B cell (primary cell): ENCODE data around the gene PIK3C3. TPM values are rescaled to one million over a fixed set of nuclear protein-coding genes. Genes with fewer than 3 reads are reported as not detected.
"Not testable (repeated sequence)": the region's sequence is repeated elsewhere in the genome, so short reads cannot be mapped to it uniquely, and the experiment has no call there.

Source experiments
- ATAC-seq: fragments of 200-7000 bp; cut with Tn5 transposase; one replicate; pipeline ENCODE4 v1.10.0; 2021; ENCODE audit warnings: low read depth, mild to moderate bottlenecking, moderate number of reproducible peaks, moderate library complexity
- CTCF ChIA-PET: fragments of 350-600 bp; sonication (Branson Sonifier 250); formaldehyde crosslinking; loops from one replicate; lab custom pipeline; 2021; ENCODE audit warnings: antibody characterized with exemption, inconsistent platforms; lab: Charles Lee
- POLR2A ChIA-PET: fragments of 350-600 bp; sonication (Branson Sonifier 250); formaldehyde crosslinking; loops from one replicate; lab custom pipeline; 2021; ENCODE audit warnings: antibody characterized with exemption; lab: Charles Lee
- DNase-seq: peaks from one replicate; pipeline ENCODE4 v3.0.0; 2013
- H2AFZ ChIP-seq: 2 replicates; pipeline ENCODE4 v1.6.1; 2012; ENCODE audit warnings: mild to moderate bottlenecking, low read depth, low read length; ENCODE audit not compliant: insufficient read depth, poor library complexity, severe bottlenecking
- H3K27ac ChIP-seq, 2 donors: 1 replicate in 1 of 2; 2 replicates in 1 of 2; pipeline ENCODE4 v1.5.1; 2012 to 2013; ENCODE audit warnings: low read length in 2 of 2, mild to moderate bottlenecking in 2 of 2, moderate library complexity in 1 of 2
- H3K27me3 ChIP-seq, 4 experiments: fragments of 200-600 bp in 1 of 4; sonication (generic) in 1 of 4; replicated peaks in 1 of 4; 1 replicate in 2 of 4; 2 replicates in 2 of 4; pipeline versions ENCODE4 v1.6.1 to v1.7.0; 2013 to 2016; ENCODE audit warnings: low read length in 3 of 4, mild to moderate bottlenecking in 2 of 4, mixed read lengths in 1 of 4, moderate library complexity in 1 of 4; ENCODE audit not compliant: insufficient read depth in 4 of 4, control insufficient read depth in 3 of 4; ENCODE audit errors: control extremely low read depth in 1 of 4
- H3K36me3 ChIP-seq, 2 experiments: replicated peaks in 1 of 2; 1 replicate in 1 of 2; 2 replicates in 1 of 2; pipeline versions ENCODE4 v1.6.1 to v1.7.1; 2013; ENCODE audit warnings: low read length in 1 of 2; ENCODE audit not compliant: insufficient read depth in 2 of 2, control insufficient read depth in 1 of 2; ENCODE audit errors: control extremely low read depth in 1 of 2, extremely low read depth in 1 of 2
- H3K4me1 ChIP-seq, 2 donors: fragments of 200-600 bp in 1 of 2; sonication (generic) in 1 of 2; 1 replicate in 1 of 2; 2 replicates in 1 of 2; pipeline versions ENCODE4 v1.5.1 to v1.6.1; 2013 to 2017; ENCODE audit warnings: low read length in 2 of 2; ENCODE audit not compliant: control insufficient read depth in 2 of 2, insufficient read depth in 2 of 2
- H3K4me2 ChIP-seq: replicated peaks from 2 replicates; pipeline ENCODE3; 2012; ENCODE audit warnings: mild to moderate bottlenecking, low read depth, low read length; ENCODE audit not compliant: poor library complexity, severe bottlenecking
- H3K4me3 ChIP-seq, 5 experiments: fragments of 200-600 bp in 1 of 5; sonication (generic) in 1 of 5; 1 replicate in 3 of 5; 2 replicates in 2 of 5; pipeline versions ENCODE4 v1.5.1 to v1.7.0; 2011 to 2016; ENCODE audit warnings: low read length in 4 of 5, mild to moderate bottlenecking in 4 of 5, low read depth in 2 of 5, control low read depth in 1 of 5, moderate library complexity in 1 of 5; ENCODE audit not compliant: insufficient read depth in 1 of 5; ENCODE audit errors: control extremely low read depth in 1 of 5, extremely low read depth in 1 of 5
- H3K79me2 ChIP-seq: fragments of 200-600 bp; sonication (generic); one replicate; pipeline ENCODE4 v1.6.0; 2016; ENCODE audit warnings: low read length; ENCODE audit not compliant: control insufficient read depth, insufficient read depth
- H3K9ac ChIP-seq: fragments of 200-600 bp; sonication (generic); 2 replicates; pipeline ENCODE4 v1.6.1; 2017; ENCODE audit warnings: mild to moderate bottlenecking, low read length, moderate library complexity
- H3K9me3 ChIP-seq, 3 donors: one replicate each; pipeline versions ENCODE4 v1.6.1 to v1.7.1; 2013; ENCODE audit warnings: low read length in 2 of 3; ENCODE audit not compliant: control insufficient read depth in 2 of 3, insufficient read depth in 1 of 3; ENCODE audit errors: control extremely low read depth in 1 of 3
- H4K20me1 ChIP-seq: 2 replicates; pipeline ENCODE4 v1.6.0; 2012; ENCODE audit warnings: mild to moderate bottlenecking, low read length; ENCODE audit not compliant: insufficient read depth, control insufficient read depth, poor library complexity, severe bottlenecking
- H3K27ac Mint-ChIP-seq: one replicate; pipeline ENCODE4 v1.8.0; 2021; ENCODE audit warnings: mixed read lengths
- H3K27me3 Mint-ChIP-seq: one replicate; pipeline ENCODE4 v1.8.0; 2021; ENCODE audit warnings: mixed read lengths
- H3K4me1 Mint-ChIP-seq: one replicate; pipeline ENCODE4 v1.8.0; 2021; ENCODE audit warnings: mixed read lengths
- H3K4me3 Mint-ChIP-seq: one replicate; pipeline ENCODE4 v1.8.0; 2021; ENCODE audit warnings: mixed read lengths
- H3K9me3 Mint-ChIP-seq: one replicate; pipeline ENCODE4 v1.8.0; 2022; ENCODE audit warnings: mixed read lengths; ENCODE audit not compliant: insufficient read depth
- EZH2 ChIP-seq: IDR thresholded peaks from 2 replicates; pipeline ENCODE4 v1.6.1; 2012; ENCODE audit warnings: borderline replicate concordance, low read depth, mild to moderate bottlenecking, moderate library complexity, low read length; ENCODE audit not compliant: insufficient read depth, poor library complexity, severe bottlenecking
- WGBS: methylation state at CpG from one replicate; pipeline ENCODE4 v1.1.5; 2013; ENCODE audit warnings: missing lambda C conversion rate; ENCODE audit not compliant: insufficient coverage; 5-methylcytosine and 5-hydroxymethylcytosine counted together
- intact Hi-C: fragments of 100-400 bp; cut with micrococcal nuclease; formaldehyde crosslinking; loops from one replicate; pipeline ENCODE4 v1.10.0; 2022
- polyA plus RNA-seq: library from polyadenylated mRNA; depleted of rRNA; stranded (reverse); fragments of >200 nt; gene quantifications from 2 replicates; pipeline ENCODE4 v1.2.3, GENCODE V29; 2012
- total RNA-seq, 2 donors: library from RNA; stranded (reverse); fragments of 120-200 nt in 1 of 2; gene quantifications; 1 replicate in 1 of 2; 2 replicates in 1 of 2; pipeline versions ENCODE4 v1.2.3 to v1.2.4, GENCODE V29; 2013 to 2022
- TF ChIP-seq, protein P1 (sequence below): fragments of 200-600 bp; IDR thresholded peaks from one replicate; pipeline ENCODE4 v1.8.0; 2022; ENCODE audit warnings: antibody characterized with exemption, mild to moderate bottlenecking

PIK3C3 gene
- total and polyA plus RNA-seq, 2 donors (not counting 1 experiment from before 2014, with no cell fraction given) = 13.3 to 87.9 TPM

GRCh38 chr18:42047721-42048120 lies 92.7 kb downstream of the PIK3C3 start:
- ATAC-seq (no peak), DNase-seq (no peak)
- Mint-ChIP-seq H3K4me1 (peaks cover 2% of the 10 kb centered on the region), H3K27ac (no peak overlapping the region), H3K9me3 (no peaks in the 10 kb centered on the region), H3K4me3 (no peak overlapping the region), H3K27me3 (no peaks in the 10 kb centered on the region)
- Histone ChIP-seq H3K36me3 (peaks cover 11 to 25% of the 10 kb centered on the region in 2 experiments), H4K20me1 (no peaks in the 10 kb centered on the region), H3K27me3 (no peaks in the 10 kb centered on the region), H3K27ac (no peak overlapping the region), H3K4me3 (no peak overlapping the region), H3K9ac (no peak overlapping the region), H3K79me2 (no peaks in the 10 kb centered on the region), H3K4me2 (no peak overlapping the region), H3K9me3 (no peaks in the 10 kb centered on the region), H3K4me1 (no peaks in the 10 kb centered on the region), H2AFZ (no peak overlapping the region)
- POLR2A ChIA-PET = no interaction called here
- intact Hi-C loops = no loop called here
- CTCF ChIA-PET = interaction anchor here (1.2 to 1.4 kb wide), 2 partner anchors 10 to 19 kb away, joined by 3 to 4 read pairs; no protein-coding TSS in a partner anchor
- TF ChIP-seq, protein P1, sequence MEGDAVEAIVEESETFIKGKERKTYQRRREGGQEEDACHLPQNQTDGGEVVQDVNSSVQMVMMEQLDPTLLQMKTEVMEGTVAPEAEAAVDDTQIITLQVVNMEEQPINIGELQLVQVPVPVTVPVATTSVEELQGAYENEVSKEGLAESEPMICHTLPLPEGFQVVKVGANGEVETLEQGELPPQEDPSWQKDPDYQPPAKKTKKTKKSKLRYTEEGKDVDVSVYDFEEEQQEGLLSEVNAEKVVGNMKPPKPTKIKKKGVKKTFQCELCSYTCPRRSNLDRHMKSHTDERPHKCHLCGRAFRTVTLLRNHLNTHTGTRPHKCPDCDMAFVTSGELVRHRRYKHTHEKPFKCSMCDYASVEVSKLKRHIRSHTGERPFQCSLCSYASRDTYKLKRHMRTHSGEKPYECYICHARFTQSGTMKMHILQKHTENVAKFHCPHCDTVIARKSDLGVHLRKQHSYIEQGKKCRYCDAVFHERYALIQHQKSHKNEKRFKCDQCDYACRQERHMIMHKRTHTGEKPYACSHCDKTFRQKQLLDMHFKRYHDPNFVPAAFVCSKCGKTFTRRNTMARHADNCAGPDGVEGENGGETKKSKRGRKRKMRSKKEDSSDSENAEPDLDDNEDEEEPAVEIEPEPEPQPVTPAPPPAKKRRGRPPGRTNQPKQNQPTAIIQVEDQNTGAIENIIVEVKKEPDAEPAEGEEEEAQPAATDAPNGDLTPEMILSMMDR = no peak
- TF ChIP-seq EZH2 = no peak

DNA sequence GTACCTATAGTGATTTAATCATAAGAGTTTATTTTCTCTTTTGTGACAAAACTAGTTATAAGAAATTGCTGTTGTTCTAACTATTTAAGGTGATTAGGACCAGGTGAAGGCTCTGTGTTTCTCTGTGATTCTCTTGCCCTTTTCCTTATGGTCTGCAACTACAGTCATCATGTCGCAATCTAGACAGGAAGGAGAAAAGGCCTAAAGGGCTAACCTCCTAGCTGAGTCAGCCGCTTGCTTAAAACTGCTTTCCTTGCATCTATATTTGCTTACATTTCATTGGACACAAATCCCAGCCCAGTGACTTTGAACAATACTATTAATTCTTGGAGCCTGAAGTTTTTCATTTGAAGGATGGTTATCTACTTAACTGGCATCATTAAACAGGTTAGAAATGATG lies 93.1 kb downstream of the PIK3C3 start:
- H3K4me3 ChIP-seq = no peak overlapping the region
- TF ChIP-seq, protein P1 = no peak
- no peak for TF ChIP-seq EZH2
- H3K27ac ChIP-seq = no peak overlapping the region
- H3K4me2 ChIP-seq = no peak overlapping the region
- H3K4me1 ChIP-seq = no peaks in the 10 kb centered on the region
- no peaks in the 10 kb centered on the region for H3K79me2 ChIP-seq
- peaks cover 11 to 25% of the 10 kb centered on the region in 2 experiments for H3K36me3 ChIP-seq
- no peaks in the 10 kb centered on the region for H3K27me3 ChIP-seq
- Mint-ChIP-seq H3K9me3 (no peaks in the 10 kb centered on the region), H3K4me3 (no peak overlapping the region), H3K27me3 (no peaks in the 10 kb centered on the region), H3K4me1 (peaks cover 6% of the 10 kb centered on the region), H3K27ac (no peak overlapping the region)
- no peaks in the 10 kb centered on the region for H4K20me1 ChIP-seq
- WGBS = no CpG with 5 or more reads among the region's 2 CpGs
- H3K9me3 ChIP-seq = no peaks in the 10 kb centered on the region
- ATAC-seq (no peak), DNase-seq (no peak)
- H2AFZ ChIP-seq = no peak overlapping the region
- CTCF ChIA-PET = interaction anchor here (1.2 to 1.4 kb wide), 2 partner anchors 10 to 20 kb away, joined by 3 to 4 read pairs; no protein-coding TSS in a partner anchor
- intact Hi-C loops = no loop called here
- POLR2A ChIA-PET = no interaction called here
- H3K9ac ChIP-seq = no peak overlapping the region

GRCh38 chr18:42049536-42049935 lies 94.5 kb downstream of the PIK3C3 start:
- peaks cover 11 to 18% of the 10 kb centered on the region in 2 experiments for H3K36me3 ChIP-seq
- CTCF ChIA-PET = interaction anchor here (0.7 to 2.1 kb wide), 2 partner anchors 20 to 72 kb away, joined by 3 to 8 read pairs; no protein-coding TSS in a partner anchor
- H3K9me3 Mint-ChIP-seq, DNase-seq, H3K9me3 ChIP-seq, H3K27ac ChIP-seq, H4K20me1 ChIP-seq, H3K79me2 ChIP-seq, H3K4me3 ChIP-seq, H3K9ac ChIP-seq, H3K27me3 Mint-ChIP-seq, H3K4me2 ChIP-seq, H2AFZ ChIP-seq, H3K27ac Mint-ChIP-seq, intact Hi-C loops, H3K4me1 ChIP-seq, H3K4me1 Mint-ChIP-seq, H3K4me3 Mint-ChIP-seq, H3K27me3 ChIP-seq, ATAC-seq, POLR2A ChIA-PET: not testable (repeated sequence)
- 100% methylated on average over 13 of the region's 15 CpGs for WGBS
